ENCODE measurements around the gene PLCXD1.

PLCXD1 gene

DNA sequence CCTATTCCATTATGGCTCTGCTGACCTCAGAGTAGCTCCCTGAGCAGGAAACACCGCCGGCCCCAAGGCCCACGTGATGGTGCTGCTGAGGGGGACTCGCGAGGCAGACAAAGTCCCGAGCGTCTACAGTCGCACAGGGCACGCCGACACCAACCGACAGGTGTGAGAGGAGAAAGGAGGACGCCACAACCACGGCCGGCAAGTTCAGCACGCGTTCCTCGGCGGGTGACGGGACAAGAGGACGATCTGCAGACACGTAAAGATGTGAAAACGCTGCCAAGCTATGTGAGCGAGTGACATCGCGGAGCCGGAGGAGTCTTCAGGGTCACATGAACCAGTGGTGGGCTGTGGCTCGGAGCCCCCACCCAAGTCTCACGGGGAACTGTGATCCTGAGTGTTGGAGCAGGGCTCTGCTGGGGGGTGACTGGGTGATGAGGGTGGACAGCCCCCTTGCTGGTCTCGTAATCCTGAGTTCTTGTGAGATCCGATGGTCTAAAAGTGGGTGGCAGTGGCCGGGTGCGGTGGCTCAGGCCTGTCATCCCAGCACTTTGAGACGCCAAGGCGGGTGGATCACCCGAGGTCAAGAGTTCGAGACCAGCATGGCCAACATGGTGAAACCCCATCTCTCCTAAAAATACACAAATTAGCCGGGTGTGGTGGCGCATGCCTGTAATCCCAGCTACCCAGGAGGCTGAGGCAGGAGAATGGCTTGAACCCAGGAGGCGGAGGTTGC lies 71.6 kb downstream of the PLCXD1 start:
- DNase-seq, result no peak

Data from inflammatory macrophage treated with lipopolysaccharide for 1 hour (primary cell).